HG03066 (cell line): ENCODE data around the gene DLX3.

Experiments
- ATAC-seq: cut with Tn5 transposase; IDR thresholded peaks from one replicate; pipeline ENCODE4 v1.9.1; 2021; ENCODE audit warnings: low read depth; ENCODE audit not compliant: unreplicated experiment

DLX3 gene

DNA sequence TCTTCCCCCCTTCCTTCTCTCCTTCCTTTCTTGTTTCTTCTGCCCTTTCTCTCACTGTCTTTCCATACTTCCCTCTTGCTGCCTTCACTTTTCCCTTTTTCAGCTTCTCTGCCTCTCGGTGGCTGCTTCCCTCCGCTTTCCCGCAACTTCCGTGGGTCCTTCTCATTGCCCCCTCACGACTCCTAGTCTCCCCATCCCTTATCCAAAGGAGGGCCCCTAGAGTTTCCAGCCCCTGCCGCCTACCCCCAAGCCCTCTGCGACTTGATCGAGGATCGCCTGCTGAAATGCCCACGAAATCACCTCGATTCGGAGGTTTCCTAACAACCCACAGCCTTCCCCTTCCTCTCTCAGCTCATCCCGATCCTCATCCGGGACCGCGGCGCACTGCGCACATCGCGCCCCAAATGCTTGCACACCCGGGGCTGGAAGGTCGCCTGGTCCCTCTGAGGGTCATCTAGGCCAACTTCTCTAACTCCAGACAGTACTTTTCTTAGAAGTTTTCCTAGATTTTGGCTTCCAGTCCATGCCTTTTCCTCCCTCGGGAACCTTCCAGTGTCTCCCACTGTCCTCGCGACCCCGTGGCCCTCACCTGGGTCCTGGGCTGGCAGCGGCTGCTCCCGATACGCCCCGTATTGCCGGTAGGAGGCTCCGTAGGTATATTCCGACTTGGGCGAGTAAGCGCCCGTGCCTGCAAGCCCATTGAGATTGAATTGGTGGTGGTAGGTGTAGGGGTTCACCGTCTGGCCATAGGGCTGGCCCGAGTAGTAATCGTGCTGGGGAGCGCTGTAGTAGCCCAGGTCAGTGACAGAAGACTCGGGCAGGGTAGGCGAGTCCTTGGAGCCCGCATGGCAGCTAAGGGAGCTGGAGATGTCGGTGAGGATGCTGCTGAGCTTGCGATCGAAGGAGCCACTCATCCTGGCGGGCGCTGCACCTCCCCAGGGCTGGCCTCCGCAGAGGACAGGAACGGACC, 654 bp downstream of the DLX3 start:
- no peak for ATAC-seq

GRCh38 chr17:49993423-49994060, 1.5 kb downstream of the DLX3 start:
- no peak for ATAC-seq

DNA sequence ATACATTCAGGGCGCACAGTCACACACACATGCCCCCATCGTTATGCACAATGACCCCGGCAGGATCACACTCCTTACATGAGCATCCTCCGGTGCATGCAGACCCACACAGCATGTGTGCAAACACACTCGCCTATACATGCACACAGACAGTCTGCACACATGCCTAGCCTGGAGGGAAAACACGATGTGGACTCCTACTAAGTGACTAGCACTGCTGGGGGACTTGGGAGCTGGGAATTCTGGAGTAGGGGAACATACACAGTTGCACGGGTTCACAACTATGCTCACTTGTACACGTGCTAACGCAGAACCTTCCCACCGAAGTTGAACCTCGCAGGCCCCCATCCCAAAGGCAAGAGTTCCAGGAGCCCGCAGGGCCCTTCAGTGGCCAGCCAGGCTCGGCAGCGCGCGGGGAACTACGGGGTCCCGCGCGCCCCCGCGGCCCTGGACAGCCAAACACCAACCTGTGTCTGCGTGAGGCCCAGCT, 2.0 kb downstream of the DLX3 start:
- no peak for ATAC-seq

- ATAC-seq: no peak
Observed at GRCh38 chr17:49992191-49992932, 2.7 kb downstream of the DLX3 start.

GRCh38 chr17:49991409-49991808, 3.6 kb downstream of the DLX3 start:
- ATAC-seq: no peak

- no peak for ATAC-seq
Observed at GRCh38 chr17:49990921-49991320, 4.1 kb downstream of the DLX3 start.

DNA sequence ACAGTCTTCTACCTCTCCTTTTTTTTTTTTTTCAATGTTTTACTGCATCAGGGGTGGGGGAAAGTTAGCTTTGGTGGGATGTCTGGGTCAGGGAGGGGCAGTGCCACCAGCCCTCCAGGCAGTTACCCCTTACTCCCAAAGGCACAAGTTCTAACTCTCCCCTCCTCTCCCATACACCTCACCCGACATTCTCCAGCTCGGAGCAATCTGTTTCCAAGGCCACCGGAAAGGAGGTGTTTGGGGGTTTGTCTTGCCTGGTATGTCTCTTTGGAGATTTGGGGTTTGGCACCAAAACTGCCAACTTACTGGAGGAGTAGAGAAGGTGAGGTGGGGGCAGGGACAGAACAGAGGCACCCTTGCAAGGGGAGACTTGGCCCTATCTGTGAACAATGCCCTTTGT, 4.7 kb downstream of the DLX3 start:
- ATAC-seq: no peak

GRCh38 chr17:49989518-49989880, 5.5 kb downstream of the DLX3 start:
- no peak for ATAC-seq

DNA sequence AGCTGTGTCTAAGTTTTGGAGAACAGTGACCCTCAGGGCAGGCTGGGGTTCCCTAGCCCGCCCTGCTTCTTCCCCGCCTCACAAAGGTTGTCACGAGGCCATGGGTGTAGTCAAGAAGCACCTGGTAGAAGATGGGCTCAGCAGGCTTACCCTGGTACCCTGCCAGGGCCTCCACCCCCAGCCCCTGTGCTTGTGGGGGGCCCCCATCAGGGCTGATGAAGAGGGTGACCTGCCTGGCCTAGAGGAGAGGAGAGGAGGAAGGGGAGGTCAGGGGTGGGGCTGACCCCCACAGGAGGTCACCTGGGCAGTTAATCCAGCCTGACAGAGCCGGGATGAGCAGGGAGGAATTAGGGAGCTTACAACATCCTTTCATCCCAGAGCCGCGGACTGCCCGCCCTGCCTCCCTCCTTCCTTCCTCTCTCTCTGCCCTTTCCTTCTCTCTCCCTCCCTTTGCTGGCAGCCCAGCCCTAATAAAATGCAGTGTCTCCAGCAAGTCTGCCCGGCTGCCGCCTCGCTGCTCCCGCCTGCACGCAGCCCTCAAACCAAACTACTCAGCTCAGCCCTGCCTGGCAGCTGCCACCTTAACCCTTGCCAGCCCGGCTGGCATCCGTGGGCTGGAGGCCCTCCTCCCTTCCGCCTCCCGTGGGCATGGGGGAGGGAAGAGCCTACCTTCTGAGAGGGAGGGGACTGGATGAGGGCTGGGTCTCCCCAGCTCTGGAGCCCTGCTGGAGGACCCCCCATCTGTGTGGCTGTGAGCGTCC, 7.2 kb downstream of the DLX3 start:
- no peak for ATAC-seq

- no peak for ATAC-seq
Observed at GRCh38 chr17:49987290-49987585, 7.8 kb downstream of the DLX3 start.

DNA sequence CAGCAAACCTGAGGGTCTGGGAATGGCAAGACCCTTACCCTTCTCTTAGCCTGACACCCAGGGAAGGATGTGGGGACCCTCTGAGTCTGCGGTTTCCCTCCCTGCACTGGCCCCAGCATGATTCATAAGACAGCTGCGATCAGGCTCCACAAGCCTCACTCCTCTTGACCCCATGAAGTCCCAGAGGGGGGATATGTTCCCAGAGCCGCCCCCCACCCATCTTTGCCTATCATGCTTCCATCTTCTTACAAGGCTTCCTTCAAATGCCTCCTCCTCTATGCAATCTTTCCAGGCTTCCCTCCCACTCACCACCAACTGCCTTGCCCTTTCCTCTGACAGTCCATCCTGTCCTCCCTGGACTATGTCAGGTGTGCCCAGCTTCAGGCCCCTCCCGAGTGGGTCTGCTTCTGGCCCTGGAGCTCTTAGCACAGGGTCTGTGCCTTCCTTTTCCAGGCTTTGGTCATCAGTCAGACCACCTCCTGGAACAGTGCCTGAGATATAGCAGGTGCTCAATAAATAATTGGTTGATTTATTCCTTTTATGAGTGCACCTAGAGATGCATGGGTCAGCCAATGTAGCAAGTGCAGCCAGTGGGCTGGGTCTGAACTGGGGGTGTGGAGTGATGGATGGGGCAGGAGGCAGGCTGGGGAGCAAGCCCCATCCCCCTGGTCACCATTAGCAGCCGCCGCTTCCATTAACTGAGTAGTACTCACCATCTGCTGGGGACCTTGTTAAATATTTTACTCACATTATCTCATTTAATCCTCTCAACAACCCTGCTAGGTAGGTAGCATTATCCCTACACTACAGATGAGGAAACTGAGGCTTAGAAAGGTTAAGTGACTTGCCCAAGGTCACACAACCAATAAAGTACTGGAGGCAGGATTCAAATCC, 8.4 kb downstream of the DLX3 start:
- no peak for ATAC-seq

DNA sequence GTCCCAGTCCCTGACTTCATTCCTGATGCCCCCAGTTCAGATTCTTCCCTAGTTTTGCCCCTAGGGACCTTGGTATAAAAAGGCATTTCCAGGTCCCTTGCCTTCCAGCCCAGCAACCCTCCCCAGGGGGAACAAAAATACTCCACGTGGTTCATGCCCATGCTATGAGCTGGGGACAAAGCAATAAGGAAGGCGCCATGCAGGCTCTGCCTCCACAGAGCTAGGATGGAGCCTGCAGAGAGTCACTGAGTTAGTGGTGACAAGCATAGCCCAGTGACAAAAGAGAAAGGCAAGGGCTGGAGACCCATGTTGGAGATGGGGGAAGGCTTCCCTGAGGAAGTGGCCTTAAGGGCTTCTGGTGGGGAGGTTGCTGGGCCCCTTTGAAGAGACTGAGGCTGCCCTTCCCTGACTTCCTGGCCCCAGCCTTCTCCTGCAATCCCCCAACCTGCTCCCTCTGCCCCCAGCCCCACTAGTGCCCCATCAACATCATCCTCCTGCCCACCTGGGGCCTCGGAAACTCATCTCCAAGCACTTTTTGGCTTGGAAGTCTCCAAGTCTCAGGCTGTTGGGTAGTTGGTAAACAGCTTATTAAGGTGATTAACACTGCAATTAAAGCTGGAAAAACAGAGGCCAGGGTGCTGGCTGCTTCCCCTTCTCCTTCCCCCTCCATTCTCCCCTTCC, 9.6 kb downstream of the DLX3 start:
- ATAC-seq: no peak

- ATAC-seq: no peak
Observed at GRCh38 chr17:49984776-49985175, 10.2 kb downstream of the DLX3 start.

DNA sequence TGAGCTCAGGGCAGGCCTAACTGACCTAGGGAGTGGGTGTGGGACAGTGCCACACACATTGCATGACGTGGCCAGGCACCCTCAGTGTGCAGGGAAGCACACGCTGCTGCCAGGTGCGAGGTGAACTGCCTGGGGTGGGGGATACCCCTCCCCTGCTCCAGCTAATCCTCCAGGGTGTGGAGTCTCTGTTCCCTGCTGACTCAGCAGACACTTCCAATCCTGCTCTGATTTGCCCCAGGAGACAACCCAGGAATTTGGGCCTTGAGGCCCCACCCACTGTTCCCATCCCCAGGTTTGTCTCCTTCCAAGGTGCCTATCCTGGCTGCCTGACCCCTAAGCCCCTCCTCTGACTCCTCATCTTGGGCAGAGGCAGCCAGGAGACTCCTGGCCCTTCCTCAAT, 10.7 kb downstream of the DLX3 start:
- ATAC-seq: no peak

- no peak for ATAC-seq
Observed at GRCh38 chr17:49980703-49981197, 14.3 kb downstream of the DLX3 start.

DNA sequence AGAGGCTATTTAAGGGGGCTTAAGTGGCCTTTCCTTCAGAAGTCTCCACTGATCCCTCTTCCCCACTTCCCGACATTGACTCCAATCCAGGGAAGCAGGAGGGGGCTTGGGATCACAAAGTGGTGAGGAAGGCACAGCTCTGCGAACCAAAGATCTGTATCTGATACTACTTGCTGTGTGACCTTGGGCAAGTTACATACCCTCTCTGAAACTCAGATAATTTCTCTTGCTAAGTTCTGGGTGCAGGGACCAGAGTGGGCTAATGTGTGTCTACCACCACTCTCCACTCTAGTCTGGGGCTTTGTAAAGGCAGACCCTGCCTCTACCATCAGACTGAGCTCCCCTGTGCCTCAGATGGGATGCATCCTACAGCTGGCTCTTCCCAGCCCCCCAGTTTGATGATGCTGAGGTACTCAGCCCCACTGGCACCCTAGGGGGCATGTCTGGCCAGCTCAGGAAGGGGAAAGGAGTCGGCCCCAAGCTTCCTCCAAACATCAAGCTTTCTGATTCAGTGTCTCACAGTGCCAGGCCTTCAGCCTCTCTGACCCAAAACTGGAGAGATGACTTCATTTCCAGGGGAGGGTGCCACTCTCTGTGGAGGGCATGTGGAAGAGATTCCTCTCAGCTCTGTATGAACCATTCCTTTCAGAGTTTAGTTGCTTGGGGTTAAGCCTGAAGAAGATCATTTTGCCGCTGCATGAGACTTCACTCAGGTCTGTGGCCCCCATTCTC, 15.1 kb downstream of the DLX3 start:
- no peak for ATAC-seq

- ATAC-seq: no peak
Observed at GRCh38 chr17:49978501-49978900, 16.5 kb downstream of the DLX3 start.
